Measurements from ENCODE around the gene ASB14.
"Not testable (repeated sequence)": the region's sequence is repeated elsewhere in the genome, so short reads cannot be mapped to it uniquely, and the experiment has no call there.

Gene ASB14

GRCh38 chr3:57292159-57292896 is at the start of gene ASB14:
Gene ASB14, minus strand, starts transcription at chr3:57292685. Its CDS starts 652 bp downstream, at chr3:57292033.
- FAIRE-seq = no peak

- not testable (repeated sequence) for FAIRE-seq
Measured at GRCh38 chr3:57339071-57339642, 46.7 kb upstream of the ASB14 start.

- not testable (repeated sequence) for FAIRE-seq
Measured at GRCh38 chr3:57338272-57339070, 46.0 kb upstream of the ASB14 start.

- no peak for FAIRE-seq
Measured at GRCh38 chr3:57335283-57335938, 42.9 kb upstream of the ASB14 start.

- FAIRE-seq = no peak
Measured at GRCh38 chr3:57331078-57331610, 38.7 kb upstream of the ASB14 start.

GRCh38 chr3:57326498-57326897 is 34.0 kb upstream of the ASB14 start:
- not testable (repeated sequence) for FAIRE-seq

- no peak for FAIRE-seq
Measured at GRCh38 chr3:57314204-57314603, 21.7 kb upstream of the ASB14 start.

- no peak for FAIRE-seq
Measured at GRCh38 chr3:57309769-57310360, 17.4 kb upstream of the ASB14 start.

GRCh38 chr3:57303520-57303919 is 11.0 kb upstream of the ASB14 start:
- not testable (repeated sequence) for FAIRE-seq

GRCh38 chr3:57298041-57298440 is 5.6 kb upstream of the ASB14 start:
- FAIRE-seq = no peak

- no peak for FAIRE-seq
Measured at GRCh38 chr3:57292897-57293526, 527 bp upstream of the ASB14 start.

GRCh38 chr3:57288403-57288802 is 4.1 kb downstream of the ASB14 start:
- FAIRE-seq = no peak

GRCh38 chr3:57287205-57287604 is 5.3 kb downstream of the ASB14 start:
- no peak for FAIRE-seq

GRCh38 chr3:57283334-57283733 is 9.2 kb downstream of the ASB14 start:
- FAIRE-seq = no peak

GRCh38 chr3:57281715-57282114 is 10.8 kb downstream of the ASB14 start:
- FAIRE-seq = no peak

- no peak for FAIRE-seq
Measured at GRCh38 chr3:57279685-57280084, 12.8 kb downstream of the ASB14 start.

- no peak for FAIRE-seq
Measured at GRCh38 chr3:57278237-57278636, 14.2 kb downstream of the ASB14 start.

- no peak for FAIRE-seq
Measured at GRCh38 chr3:57275393-57275792, 17.1 kb downstream of the ASB14 start.

- no peak for FAIRE-seq
Measured at GRCh38 chr3:57274845-57275244, 17.6 kb downstream of the ASB14 start.

GRCh38 chr3:57268416-57268815 is 24.1 kb downstream of the ASB14 start:
- FAIRE-seq = no peak

- no peak for FAIRE-seq
Measured at GRCh38 chr3:57261929-57262328, 30.6 kb downstream of the ASB14 start.

GRCh38 chr3:57261119-57261518 is 31.4 kb downstream of the ASB14 start:
- FAIRE-seq = no peak
